AG04450 (cell line): ENCODE measurements around the gene CDKAL1. TPM values are rescaled to one million over a fixed set of nuclear protein-coding genes. Genes with fewer than 3 reads are reported as not detected.
"Not testable (repeated sequence)": the region's sequence is repeated elsewhere in the genome, so short reads cannot be mapped to it uniquely, and the experiment has no call there.

Experiments used
- CTCF ChIA-PET: fragments of 300-600, 350-600 bp; formaldehyde crosslinking; extraction: SDS; loops from one replicate; lab custom pipeline; 2022; ENCODE audit warnings: antibody characterized with exemption, inconsistent platforms; lab: Charles Lee
- POLR2A ChIA-PET: fragments of 350-600 bp; formaldehyde crosslinking; extraction: SDS; loops from one replicate; lab custom pipeline; 2021; ENCODE audit warnings: antibody characterized with exemption, inconsistent platforms; lab: Yijun Ruan, JAX
- DNase-seq: peaks from one replicate; pipeline ENCODE4 v3.0.0-alpha.2; 2011; ENCODE audit warnings: low read depth, low spot score
- H3K27ac ChIP-seq: one replicate; pipeline ENCODE4 v1.5.1; 2012; ENCODE audit warnings: low read depth, low read length, control low read depth
- H3K27me3 ChIP-seq: one replicate; pipeline ENCODE4 v1.6.0; 2012; ENCODE audit warnings: low read length; ENCODE audit not compliant: control insufficient read depth, insufficient read depth
- H3K4me3 ChIP-seq: 2 replicates; pipeline ENCODE4 v1.5.1; 2011; ENCODE audit warnings: mild to moderate bottlenecking, low read depth, low read length, control low read depth
- H3K9me3 ChIP-seq: 2 replicates; pipeline ENCODE4 v1.5.1; 2012; ENCODE audit warnings: low read length; ENCODE audit not compliant: control insufficient read depth, insufficient read depth
- CTCF ChIP-seq: IDR thresholded peaks from 2 replicates; pipeline ENCODE4 v1.5.1; 2011; ENCODE audit warnings: low read depth, low read length, control low read depth, inconsistent platforms
- polyA plus RNA-seq: library from polyadenylated mRNA; depleted of rRNA; stranded (reverse); fragments of >200 nt; gene quantifications from 2 replicates; pipeline ENCODE4 v1.2.3, GENCODE V29; 2011

CDKAL1 gene
- polyA plus RNA-seq, 1 experiment = 9.2 TPM

- CTCF ChIA-PET = no interaction called here
- no peak overlapping the region for H3K27ac ChIP-seq
- no peak for DNase-seq
- POLR2A ChIA-PET = no interaction called here
- TF ChIP-seq CTCF = no peak
- no peak overlapping the region for H3K4me3 ChIP-seq
- H3K27me3 ChIP-seq = no peaks in the 10 kb centered on the region
- no peaks in the 10 kb centered on the region for H3K9me3 ChIP-seq
Observed at GRCh38 chr6:20589266-20589665, 55.0 kb downstream of the CDKAL1 start.

GRCh38 chr6:20590476-20590875 is 56.2 kb downstream of the CDKAL1 start:
- H3K27ac ChIP-seq, DNase-seq, POLR2A ChIA-PET, H3K4me3 ChIP-seq, CTCF ChIA-PET, H3K9me3 ChIP-seq, H3K27me3 ChIP-seq: not testable (repeated sequence)

GRCh38 chr6:20594299-20594853 is 60.1 kb downstream of the CDKAL1 start:
- DNase-seq, H3K9me3 ChIP-seq, H3K4me3 ChIP-seq, H3K27ac ChIP-seq, POLR2A ChIA-PET, H3K27me3 ChIP-seq: not testable (repeated sequence)
- CTCF ChIA-PET = interaction anchor here (0.6 kb wide), 1 partner anchor 61 kb away, joined by 7 read pairs; no protein-coding TSS in a partner anchor

GRCh38 chr6:20599302-20600051 is 65.2 kb downstream of the CDKAL1 start:
- Histone ChIP-seq H3K4me3 (no peak overlapping the region), H3K27ac (no peak overlapping the region), H3K27me3 (no peaks in the 10 kb centered on the region), H3K9me3 (peaks cover 2% of the 10 kb centered on the region; the same call in 1 of the 2 replicates)
- CTCF ChIA-PET = interaction anchor here (1.1 kb wide), 1 partner anchor 29 kb away, joined by 3 read pairs; no protein-coding TSS in a partner anchor
- no peak for TF ChIP-seq CTCF
- DNase-seq = no peak
- POLR2A ChIA-PET = no interaction called here

- peaks cover 2% of the 10 kb centered on the region; the same call in 1 of the 2 replicates for H3K9me3 ChIP-seq
- H3K4me3 ChIP-seq = no peak overlapping the region
- CTCF ChIA-PET = no interaction called here
- no peak for TF ChIP-seq CTCF
- POLR2A ChIA-PET = no interaction called here
- DNase-seq = no peak
- no peak overlapping the region for H3K27ac ChIP-seq
- H3K27me3 ChIP-seq = no peaks in the 10 kb centered on the region
Observed at GRCh38 chr6:20600831-20601230, 66.6 kb downstream of the CDKAL1 start.

GRCh38 chr6:20604159-20604558 is 69.9 kb downstream of the CDKAL1 start:
- no peaks in the 10 kb centered on the region for H3K9me3 ChIP-seq
- TF ChIP-seq CTCF = no peak
- CTCF ChIA-PET = no interaction called here
- DNase-seq = no peak
- no peak overlapping the region for H3K4me3 ChIP-seq
- no peak overlapping the region for H3K27ac ChIP-seq
- POLR2A ChIA-PET = no interaction called here
- no peaks in the 10 kb centered on the region for H3K27me3 ChIP-seq
